SU-DHL-6 (cell line): ENCODE data around the gene AGXT.

ENCODE experiments used
- H2AFZ ChIP-seq: fragments of 200-600 bp; sonication (generic); 2 replicates; pipeline ENCODE4 v1.6.1; 2014; ENCODE audit warnings: low read depth, mild to moderate bottlenecking, moderate library complexity, mixed read lengths, antibody characterized with exemption, low read length; ENCODE audit not compliant: severe bottlenecking
- H3F3A ChIP-seq: fragments of 200-600 bp; shearing (Covaris generic); 2 replicates; pipeline ENCODE4 v1.6.0; 2016; ENCODE audit warnings: antibody characterized with exemption, mild to moderate bottlenecking; ENCODE audit not compliant: insufficient read depth
- H3K27ac ChIP-seq: fragments of 200-600 bp; sonication (generic); 2 replicates; pipeline ENCODE4 v1.5.1; 2016; ENCODE audit warnings: low read depth, mild to moderate bottlenecking, low read length, moderate library complexity, mixed read lengths
- H3K27me3 ChIP-seq: fragments of 200-600 bp; sonication (generic), shearing (Covaris generic); 2 replicates; pipeline ENCODE4 v1.6.0; 2014; ENCODE audit warnings: mild to moderate bottlenecking, low read length
- H3K36me3 ChIP-seq: fragments of 200-600 bp; sonication (generic); 2 replicates; pipeline ENCODE4 v1.6.1; 2014; ENCODE audit warnings: mild to moderate bottlenecking, low read length, mixed read lengths
- H3K4me2 ChIP-seq: fragments of 300-600, 200-600 bp; shearing (Covaris generic), sonication (generic); 2 replicates; pipeline ENCODE4 v1.6.0; 2014; ENCODE audit warnings: low read length, low read depth, mild to moderate bottlenecking; ENCODE audit not compliant: poor library complexity, severe bottlenecking
- H3K4me3 ChIP-seq: fragments of 200-600 bp; sonication (generic); 2 replicates; pipeline ENCODE4 v1.5.1; 2014; ENCODE audit warnings: antibody characterized with exemption, low read length, mild to moderate bottlenecking, mixed read lengths; ENCODE audit not compliant: insufficient read depth, poor library complexity, severe bottlenecking
- H3K79me2 ChIP-seq: fragments of 200-600 bp; sonication (generic); 2 replicates; pipeline ENCODE4 v1.6.1; 2014; ENCODE audit warnings: mild to moderate bottlenecking, low read length, moderate library complexity; ENCODE audit not compliant: insufficient read depth
- H3K9ac ChIP-seq: fragments of 200-600 bp; sonication (generic); 2 replicates; pipeline ENCODE4 v1.7.0; 2014; ENCODE audit warnings: mild to moderate bottlenecking, low read length
- H3K9me2 ChIP-seq: fragments of 200-600 bp; sonication (generic); replicated peaks from 2 replicates; pipeline ENCODE4 v1.6.1; 2014; ENCODE audit warnings: low read length; ENCODE audit not compliant: insufficient read depth
- H3K9me3 ChIP-seq: fragments of 200-600 bp; sonication (generic); 2 replicates; pipeline ENCODE4 v1.6.1; 2014; ENCODE audit warnings: low read length, mixed read lengths; ENCODE audit not compliant: insufficient read depth
- H4K20me1 ChIP-seq: fragments of 200-600 bp; sonication (generic); 2 replicates; pipeline ENCODE4 v1.6.1; 2014; ENCODE audit warnings: low read depth, mild to moderate bottlenecking, antibody characterized with exemption, low read length, moderate library complexity, mixed read lengths
- EZH2phosphoT487 ChIP-seq: fragments of 200-600 bp; sonication (generic), shearing (Covaris generic); conservative IDR thresholded peaks from 2 replicates; pipeline ENCODE4 v1.6.1; 2018; ENCODE audit warnings: mild to moderate bottlenecking, antibody characterized with exemption, low read length, moderate library complexity, mixed read lengths
- TF ChIP-seq, protein P1 (sequence below): fragments of 200-600 bp; sonication (generic); IDR thresholded peaks from one replicate; pipeline ENCODE4 v1.5.1; 2017; ENCODE audit warnings: antibody characterized with exemption, mild to moderate bottlenecking, low read length, moderate library complexity; ENCODE audit not compliant: insufficient read depth, poor library complexity, severe bottlenecking

Gene AGXT

DNA sequence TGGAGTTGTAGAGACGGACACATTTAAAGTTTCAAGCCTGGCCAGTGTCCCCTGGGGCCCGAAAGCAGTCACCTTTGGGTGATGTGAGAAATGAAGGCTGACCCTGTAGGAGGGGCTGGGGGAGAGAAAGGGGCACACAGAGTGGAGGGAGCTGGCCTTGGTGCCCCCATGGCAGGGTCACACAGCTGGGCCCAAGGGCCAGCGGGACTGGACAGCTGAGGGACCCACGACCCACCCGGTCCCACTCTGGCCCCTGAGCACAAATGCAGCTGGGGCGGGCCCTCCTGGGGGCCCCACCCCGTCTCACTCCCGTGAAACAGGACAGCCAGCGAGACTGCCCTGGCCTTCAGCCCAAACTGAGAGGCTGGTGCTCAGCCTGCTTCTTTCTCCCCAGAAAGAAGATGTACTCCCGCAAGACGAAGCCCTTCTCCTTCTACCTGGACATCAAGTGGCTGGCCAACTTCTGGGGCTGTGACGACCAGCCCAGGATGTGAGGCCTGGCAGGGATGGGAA is 6.1 kb downstream of the AGXT start:
- TF ChIP-seq, protein P1, sequence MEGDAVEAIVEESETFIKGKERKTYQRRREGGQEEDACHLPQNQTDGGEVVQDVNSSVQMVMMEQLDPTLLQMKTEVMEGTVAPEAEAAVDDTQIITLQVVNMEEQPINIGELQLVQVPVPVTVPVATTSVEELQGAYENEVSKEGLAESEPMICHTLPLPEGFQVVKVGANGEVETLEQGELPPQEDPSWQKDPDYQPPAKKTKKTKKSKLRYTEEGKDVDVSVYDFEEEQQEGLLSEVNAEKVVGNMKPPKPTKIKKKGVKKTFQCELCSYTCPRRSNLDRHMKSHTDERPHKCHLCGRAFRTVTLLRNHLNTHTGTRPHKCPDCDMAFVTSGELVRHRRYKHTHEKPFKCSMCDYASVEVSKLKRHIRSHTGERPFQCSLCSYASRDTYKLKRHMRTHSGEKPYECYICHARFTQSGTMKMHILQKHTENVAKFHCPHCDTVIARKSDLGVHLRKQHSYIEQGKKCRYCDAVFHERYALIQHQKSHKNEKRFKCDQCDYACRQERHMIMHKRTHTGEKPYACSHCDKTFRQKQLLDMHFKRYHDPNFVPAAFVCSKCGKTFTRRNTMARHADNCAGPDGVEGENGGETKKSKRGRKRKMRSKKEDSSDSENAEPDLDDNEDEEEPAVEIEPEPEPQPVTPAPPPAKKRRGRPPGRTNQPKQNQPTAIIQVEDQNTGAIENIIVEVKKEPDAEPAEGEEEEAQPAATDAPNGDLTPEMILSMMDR = no peak
- TF ChIP-seq EZH2phosphoT487 = no peak
- no peak overlapping the region for H3K27ac ChIP-seq
- H4K20me1 ChIP-seq = no peaks in the 10 kb centered on the region
- no peaks in the 10 kb centered on the region for H3K36me3 ChIP-seq
- H2AFZ ChIP-seq = no peak overlapping the region
- H3K9me3 ChIP-seq = no peaks in the 10 kb centered on the region
- no peak overlapping the region for H3K9ac ChIP-seq
- H3K79me2 ChIP-seq = no peaks in the 10 kb centered on the region
- H3K9me2 ChIP-seq = no peaks in the 10 kb centered on the region
- H3F3A ChIP-seq = no peaks in the 10 kb centered on the region
- H3K4me2 ChIP-seq = no peak overlapping the region
- no peak overlapping the region for H3K4me3 ChIP-seq
- H3K27me3 ChIP-seq = no peaks in the 10 kb centered on the region

DNA sequence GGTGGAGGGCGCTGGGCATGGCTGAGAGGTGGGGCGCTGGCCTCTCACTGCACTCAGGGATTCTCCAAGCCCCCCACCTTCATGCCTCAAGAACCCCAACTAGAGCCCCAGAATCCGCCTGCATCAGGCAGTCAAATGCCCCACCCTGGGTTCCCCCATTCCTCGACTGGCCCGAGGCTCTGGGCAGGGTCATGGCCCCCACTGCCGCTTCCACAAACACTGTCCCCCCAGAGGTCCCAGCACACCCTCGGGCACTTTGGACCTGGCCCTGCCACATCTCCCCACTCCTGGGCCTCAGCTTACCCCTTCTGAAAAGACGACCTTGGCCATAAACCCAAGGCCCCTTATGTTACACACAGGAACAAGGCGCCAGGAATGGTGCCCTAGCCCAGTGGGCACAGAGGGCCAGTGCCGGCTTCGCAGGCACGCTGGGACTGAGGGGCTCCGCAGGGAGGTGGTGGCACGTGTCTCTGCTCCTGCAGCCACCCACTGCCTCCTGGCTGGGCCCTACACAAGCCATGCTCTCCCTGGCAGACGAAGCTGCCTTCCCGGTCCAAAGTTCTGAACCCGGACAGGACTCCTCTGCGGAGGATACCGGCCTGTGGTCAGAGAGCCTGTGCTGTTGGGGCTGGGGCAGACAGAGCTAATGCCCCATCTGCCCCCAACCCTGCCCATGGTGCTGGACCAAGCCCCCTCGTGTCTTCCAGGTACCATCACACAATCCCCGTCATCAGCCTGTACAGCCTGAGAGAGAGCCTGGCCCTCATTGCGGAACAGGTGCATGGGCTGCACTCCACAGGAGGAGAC is 6.8 kb downstream of the AGXT start:
- Histone ChIP-seq H3K9me2 (no peaks in the 10 kb centered on the region), H2AFZ (no peak overlapping the region), H3F3A (no peaks in the 10 kb centered on the region), H3K9ac (no peak overlapping the region), H3K79me2 (no peaks in the 10 kb centered on the region), H3K27ac (no peak overlapping the region), H4K20me1 (no peaks in the 10 kb centered on the region), H3K9me3 (no peaks in the 10 kb centered on the region), H3K36me3 (no peaks in the 10 kb centered on the region), H3K4me2 (no peak overlapping the region), H3K4me3 (no peak overlapping the region), H3K27me3 (no peaks in the 10 kb centered on the region)
- TF ChIP-seq, protein P1 = no peak
- no peak for TF ChIP-seq EZH2phosphoT487

DNA sequence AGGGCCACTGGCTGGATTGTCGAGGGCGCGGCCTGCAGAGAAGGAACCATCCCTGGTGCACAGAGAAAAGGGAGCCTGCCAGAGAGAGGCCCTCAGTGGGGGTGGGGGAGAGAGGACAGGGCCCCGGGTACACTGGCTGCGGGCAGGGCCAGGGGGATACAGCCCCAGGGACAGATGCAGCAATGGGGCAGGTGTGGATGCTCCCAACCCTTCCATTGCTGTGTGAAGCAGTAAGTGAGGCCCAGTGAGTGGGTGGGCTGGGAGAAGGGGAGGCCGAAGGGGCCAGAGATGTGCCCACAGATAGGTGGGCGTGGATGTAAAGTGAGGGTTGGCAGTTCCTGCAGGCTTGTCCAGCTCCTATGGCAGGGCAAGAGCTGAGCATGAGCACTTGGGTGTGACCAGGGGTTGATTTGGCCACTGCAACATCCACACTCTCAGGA is 7.4 kb downstream of the AGXT start:
- Histone ChIP-seq H3K9me3 (no peaks in the 10 kb centered on the region), H3K9me2 (no peaks in the 10 kb centered on the region), H3K27ac (no peak overlapping the region), H3K4me3 (no peak overlapping the region), H3K4me2 (no peak overlapping the region), H3K27me3 (no peaks in the 10 kb centered on the region), H3K79me2 (no peaks in the 10 kb centered on the region), H3K36me3 (no peaks in the 10 kb centered on the region), H3K9ac (no peak overlapping the region), H4K20me1 (no peaks in the 10 kb centered on the region), H3F3A (no peaks in the 10 kb centered on the region), H2AFZ (no peak overlapping the region)
- TF ChIP-seq, protein P1 = no peak
- no peak for TF ChIP-seq EZH2phosphoT487
